Hematopoietic multipotent progenitor cell (in vitro differentiated cells): ENCODE data around the gene TSPAN19. TPM values are rescaled to one million over a fixed set of nuclear protein-coding genes. Genes with fewer than 3 reads are reported as not detected.

Experiments
- DNase-seq, 3 donors: peaks; one replicate each; pipeline ENCODE4 v3.0.0-alpha.2; 2011 to 2015; ENCODE audit warnings: low read depth in 2 of 3, low spot score in 2 of 3
- total RNA-seq: library from RNA; depleted of rRNA; stranded (reverse); fragments of >200 nt; gene quantifications from one replicate; pipeline ENCODE4 v1.2.3, GENCODE V29; 2012

The TSPAN19 gene
- total RNA-seq, 1 donor, result not detected

GRCh38 chr12:85002778-85003296, 33.2 kb downstream of the TSPAN19 start:
- no peak for DNase-seq

DNA sequence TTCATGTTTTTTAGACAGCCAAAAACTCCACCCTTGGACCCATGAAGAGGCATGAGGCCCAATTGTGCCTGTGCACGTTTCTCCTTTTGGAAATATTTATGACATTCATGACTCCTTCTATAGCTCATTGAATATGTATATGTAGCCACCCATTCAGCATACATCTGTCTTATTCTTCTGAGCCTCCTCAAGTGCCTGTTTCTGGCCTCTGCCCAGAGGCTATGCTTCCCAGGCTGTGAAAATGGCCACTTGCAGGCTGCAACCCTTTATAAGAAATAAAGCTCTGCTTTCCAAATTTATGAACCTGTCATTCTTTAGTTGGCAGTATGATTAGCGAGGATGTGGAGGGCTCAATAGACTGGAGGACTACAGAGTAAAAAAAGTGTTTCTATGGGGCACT, 35.3 kb downstream of the TSPAN19 start:
- DNase-seq, result no peak

DNA sequence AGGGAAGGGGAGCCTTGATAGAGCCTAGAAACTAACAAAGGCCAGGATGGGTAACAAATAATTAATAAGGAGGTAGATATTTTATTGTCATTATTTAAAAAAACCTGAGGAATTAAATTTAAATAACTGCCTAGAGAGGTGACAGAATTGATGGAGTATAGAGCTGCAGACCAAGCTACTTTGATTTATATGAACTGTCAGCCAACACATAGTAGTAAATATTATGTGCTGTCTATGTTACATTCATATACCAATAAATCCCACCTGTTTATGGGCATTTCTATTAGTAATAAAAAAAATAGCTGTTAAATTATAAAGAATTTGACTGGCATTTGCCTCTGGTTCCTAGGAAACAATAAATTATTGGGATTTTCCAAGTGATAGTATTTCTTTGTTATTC, 37.7 kb downstream of the TSPAN19 start:
- no peak for DNase-seq

GRCh38 chr12:84996759-84997158, 39.3 kb downstream of the TSPAN19 start:
- DNase-seq, result no peak

- no peak for DNase-seq
Measured at GRCh38 chr12:84995641-84996040, 40.4 kb downstream of the TSPAN19 start.

- DNase-seq, result no peak
Measured at GRCh38 chr12:84994426-84994825, 41.7 kb downstream of the TSPAN19 start.

GRCh38 chr12:84986586-84986985, 49.5 kb downstream of the TSPAN19 start:
- DNase-seq, result no peak

GRCh38 chr12:84986117-84986516, 50.0 kb downstream of the TSPAN19 start:
- DNase-seq, result no peak

GRCh38 chr12:84983289-84983688, 52.8 kb downstream of the TSPAN19 start:
- no peak for DNase-seq

GRCh38 chr12:84982888-84983287, 53.2 kb downstream of the TSPAN19 start:
- no peak for DNase-seq

GRCh38 chr12:84978921-84979320, 57.2 kb downstream of the TSPAN19 start:
- no peak for DNase-seq

DNA sequence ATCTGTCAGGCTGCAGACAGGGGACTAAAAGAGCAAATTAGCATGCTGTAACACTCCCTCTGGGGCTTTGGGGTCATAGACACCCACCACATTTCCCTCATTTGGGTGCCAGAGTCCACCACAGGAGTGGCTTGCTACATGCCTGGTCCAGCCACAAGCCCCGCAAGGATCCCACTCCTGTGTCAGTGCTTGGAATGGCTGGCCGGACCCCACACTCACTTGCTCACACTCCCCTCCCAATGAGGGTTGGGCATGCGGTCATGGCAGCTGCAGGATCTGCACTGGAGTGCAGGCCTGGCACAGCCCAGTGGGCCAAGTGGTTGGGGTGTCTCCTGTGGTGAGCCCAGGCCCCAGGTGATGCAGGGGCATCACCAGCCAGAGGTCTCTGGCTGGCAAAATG, 59.9 kb downstream of the TSPAN19 start:
- DNase-seq, result no peak

- no peak for DNase-seq
Measured at GRCh38 chr12:84974155-84974815, 61.8 kb downstream of the TSPAN19 start.

DNA sequence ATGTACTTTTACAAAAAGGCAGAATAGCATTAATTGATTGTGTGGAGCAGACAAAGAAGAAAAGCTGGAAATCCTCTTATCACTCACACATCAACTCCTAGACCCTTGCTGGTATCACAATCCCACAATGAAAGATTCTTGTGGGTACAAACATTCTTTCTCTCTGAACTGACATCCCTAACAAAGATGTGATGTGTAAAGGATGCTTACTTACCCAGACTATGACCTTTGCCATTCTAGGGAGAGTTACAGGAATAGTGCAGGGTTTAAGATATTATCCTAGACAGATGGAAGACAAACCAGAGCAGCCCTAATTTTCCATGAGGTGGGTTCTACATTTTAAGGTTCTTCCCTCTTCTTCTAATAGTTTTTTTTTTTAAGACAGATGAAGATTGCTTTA, 63.1 kb downstream of the TSPAN19 start:
- DNase-seq, result no peak

GRCh38 chr12:84969226-84969625, 66.9 kb downstream of the TSPAN19 start:
- no peak for DNase-seq

Other genes starting within 250 kb of the TSPAN19 start
- not detected for gene SLC6A15, start 123.5 kb downstream of the TSPAN19 start, total RNA-seq
- gene LRRIQ1, start 74 bp upstream of the TSPAN19 start, total RNA-seq, result under 0.01 TPM
- gene ALX1, start 243.9 kb upstream of the TSPAN19 start, total RNA-seq, result not detected